BJ (cell line): Measurements from ENCODE around the gene FAM13C. TPM values are rescaled to one million over a fixed set of nuclear protein-coding genes. Genes with fewer than 3 reads are reported as not detected.

Experiments used
- CTCF ChIA-PET: fragments of 350-600 bp; formaldehyde crosslinking; extraction: SDS; loops from one replicate; lab custom pipeline; 2021; ENCODE audit warnings: antibody characterized with exemption, inconsistent platforms; lab: Yijun Ruan, JAX
- POLR2A ChIA-PET: fragments of 300-600 bp; sonication (Branson Sonifier 250); formaldehyde crosslinking; extraction: SDS; loops from one replicate; lab custom pipeline; 2021; ENCODE audit warnings: antibody characterized with exemption; lab: Charles Lee
- DNase-seq: peaks from one replicate; pipeline ENCODE4 v3.0.0-alpha.2; 2011; ENCODE audit warnings: low read depth
- H3K27me3 ChIP-seq: 2 replicates; pipeline ENCODE4 v1.6.0; 2011; ENCODE audit warnings: low read length; ENCODE audit not compliant: control insufficient read depth, insufficient read depth
- H3K36me3 ChIP-seq: 2 replicates; pipeline ENCODE4 v1.5.1; 2011; ENCODE audit warnings: low read length; ENCODE audit not compliant: control insufficient read depth, insufficient read depth
- H3K4me3 ChIP-seq: 2 replicates; pipeline ENCODE4 v1.5.1; 2011; ENCODE audit warnings: low read depth, mild to moderate bottlenecking, control low read depth, low read length
- polyA plus RNA-seq: library from polyadenylated mRNA; depleted of rRNA; stranded (reverse); fragments of >200 nt; gene quantifications from 2 replicates; pipeline ENCODE4 v1.2.3, GENCODE V29; 2011
- TF ChIP-seq, protein P1 (sequence below): IDR thresholded peaks from 2 replicates; pipeline ENCODE4 v1.5.1; 2011; ENCODE audit warnings: low read depth, mild to moderate bottlenecking, control low read depth, inconsistent platforms, low read length, moderate library complexity; ENCODE audit not compliant: insufficient read depth

The FAM13C gene
- polyA plus RNA-seq, 1 experiment: not detected

GRCh38 chr10:59376846-59377245, 14.5 kb upstream of the FAM13C start:
- CTCF ChIA-PET: no interaction called here
- TF ChIP-seq, protein P1, sequence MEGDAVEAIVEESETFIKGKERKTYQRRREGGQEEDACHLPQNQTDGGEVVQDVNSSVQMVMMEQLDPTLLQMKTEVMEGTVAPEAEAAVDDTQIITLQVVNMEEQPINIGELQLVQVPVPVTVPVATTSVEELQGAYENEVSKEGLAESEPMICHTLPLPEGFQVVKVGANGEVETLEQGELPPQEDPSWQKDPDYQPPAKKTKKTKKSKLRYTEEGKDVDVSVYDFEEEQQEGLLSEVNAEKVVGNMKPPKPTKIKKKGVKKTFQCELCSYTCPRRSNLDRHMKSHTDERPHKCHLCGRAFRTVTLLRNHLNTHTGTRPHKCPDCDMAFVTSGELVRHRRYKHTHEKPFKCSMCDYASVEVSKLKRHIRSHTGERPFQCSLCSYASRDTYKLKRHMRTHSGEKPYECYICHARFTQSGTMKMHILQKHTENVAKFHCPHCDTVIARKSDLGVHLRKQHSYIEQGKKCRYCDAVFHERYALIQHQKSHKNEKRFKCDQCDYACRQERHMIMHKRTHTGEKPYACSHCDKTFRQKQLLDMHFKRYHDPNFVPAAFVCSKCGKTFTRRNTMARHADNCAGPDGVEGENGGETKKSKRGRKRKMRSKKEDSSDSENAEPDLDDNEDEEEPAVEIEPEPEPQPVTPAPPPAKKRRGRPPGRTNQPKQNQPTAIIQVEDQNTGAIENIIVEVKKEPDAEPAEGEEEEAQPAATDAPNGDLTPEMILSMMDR: no peak
- DNase-seq: no peak
- Histone ChIP-seq H3K27me3 (peaks cover 2% of the 10 kb centered on the region; the same call in 1 of the 2 replicates), H3K36me3 (no peaks in the 10 kb centered on the region), H3K4me3 (no peak overlapping the region)
- POLR2A ChIA-PET: no interaction called here

DNA sequence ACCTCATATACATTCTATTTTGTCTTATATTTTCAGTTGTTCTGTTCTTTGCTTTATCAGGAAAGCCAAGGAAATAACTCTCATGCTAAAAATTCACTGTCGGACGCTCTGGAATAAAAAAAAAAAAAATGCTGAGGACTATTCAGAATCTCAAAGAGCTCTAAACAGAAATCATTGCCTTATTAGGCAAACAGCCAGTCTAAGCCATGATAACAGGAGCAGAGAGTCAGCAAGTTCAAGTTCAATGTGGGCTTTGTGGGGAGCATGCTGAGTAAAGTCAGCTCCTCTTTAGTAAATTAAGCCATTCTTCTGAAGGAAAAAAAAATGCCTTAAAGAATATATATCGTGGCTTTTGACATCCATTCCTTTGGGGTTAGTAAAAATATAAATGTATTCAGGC, 13.6 kb upstream of the FAM13C start:
- Histone ChIP-seq H3K36me3 (no peaks in the 10 kb centered on the region), H3K27me3 (peaks cover 2% of the 10 kb centered on the region; the same call in 1 of the 2 replicates), H3K4me3 (no peak overlapping the region)
- CTCF ChIA-PET: no interaction called here
- TF ChIP-seq, protein P1: no peak
- POLR2A ChIA-PET: no interaction called here
- DNase-seq: no peak

- CTCF ChIA-PET: interaction anchor here (0.6 kb wide), 1 partner anchor 133 kb away, joined by 3 read pairs; no protein-coding TSS in a partner anchor
- no peak for DNase-seq
- Histone ChIP-seq H3K27me3 (peaks cover 2% of the 10 kb centered on the region; the same call in 1 of the 2 replicates), H3K36me3 (no peaks in the 10 kb centered on the region), H3K4me3 (no peak overlapping the region)
- POLR2A ChIA-PET: no interaction called here
- TF ChIP-seq, protein P1: no peak
Measured at GRCh38 chr10:59374916-59375315, 12.6 kb upstream of the FAM13C start.

- no peaks in the 10 kb centered on the region for H3K27me3 ChIP-seq
- H3K36me3 ChIP-seq: no peaks in the 10 kb centered on the region
- ChIA-PET POLR2A (no interaction called here), CTCF (no interaction called here)
- no peak for DNase-seq
- TF ChIP-seq, protein P1: no peak
- no peak overlapping the region for H3K4me3 ChIP-seq
Measured at GRCh38 chr10:59373071-59373470, 10.7 kb upstream of the FAM13C start.

DNA sequence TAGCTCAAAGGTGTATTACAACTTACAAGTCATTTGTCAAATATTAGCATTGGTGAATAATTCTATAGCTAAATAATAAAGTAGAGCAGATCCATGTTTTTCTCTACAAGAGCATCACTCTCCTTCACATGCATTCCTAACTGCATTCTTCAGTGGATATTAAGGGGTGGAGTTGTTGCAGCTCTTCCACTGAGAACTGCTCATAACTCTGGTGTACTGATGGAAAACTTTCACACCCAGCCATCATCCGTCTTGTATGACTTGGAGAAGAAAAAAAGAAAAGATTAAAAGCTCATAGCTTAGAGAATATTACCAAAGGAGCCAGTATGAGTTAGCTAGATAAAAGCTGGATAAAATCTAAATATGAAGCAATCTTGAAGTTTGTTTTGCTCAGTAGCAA, 10.2 kb upstream of the FAM13C start:
- ChIA-PET CTCF (no interaction called here), POLR2A (no interaction called here)
- Histone ChIP-seq H3K27me3 (no peaks in the 10 kb centered on the region), H3K36me3 (no peaks in the 10 kb centered on the region), H3K4me3 (no peak overlapping the region)
- TF ChIP-seq, protein P1: no peak
- DNase-seq: no peak
